Sigmoid colon (tissue), 3 donors: ENCODE measurements around the gene RAB27B.

Experiments used
- CTCF ChIP-seq, 4 experiments: fragments of 450-650 bp in 3 of 4; fragments of 200-600 bp in 1 of 4; IDR thresholded peaks; one replicate each; pipeline ENCODE4 v1.5.1; 2016 to 2019; ENCODE audit warnings: antibody characterized with exemption in 4 of 4, mild to moderate bottlenecking in 3 of 4, moderate library complexity in 2 of 4
- POLR2A ChIP-seq, 2 donors: fragments of 450-650 bp; IDR thresholded peaks; one replicate each; pipeline ENCODE4 v1.6.1; 2016; ENCODE audit warnings: antibody characterized with exemption in 2 of 2, mild to moderate bottlenecking in 2 of 2, moderate library complexity in 2 of 2

- TF ChIP-seq POLR2A (IDR thresholded peaks at IDR 0.05) (no peak), CTCF (IDR thresholded peaks at IDR 0.05) (no peak)
Observed at GRCh38 chr18:54791657-54792056, 36.6 kb upstream of the RAB27B start.
